NCI-H128 (cell line): ENCODE measurements around the gene PIGL.
"Not testable (repeated sequence)": the region's sequence is repeated elsewhere in the genome, so short reads cannot be mapped to it uniquely, and the experiment has no call there.

Experiments
- DNase-seq: peaks from one replicate; lab custom pipeline; 2025; ENCODE audit not compliant: unreplicated experiment; lab: John Stamatoyannopoulos, UW

PIGL gene

GRCh38 chr17:16304830-16305229 lies 87.8 kb downstream of the PIGL start:
- DNase-seq: no peak

GRCh38 chr17:16306211-16306610 lies 89.2 kb downstream of the PIGL start:
- DNase-seq: no peak

GRCh38 chr17:16312061-16312460 lies 95.1 kb downstream of the PIGL start:
- DNase-seq: not testable (repeated sequence)

GRCh38 chr17:16313139-16314090 lies 96.4 kb downstream of the PIGL start:
- DNase-seq: no peak

- DNase-seq: no peak
These were observed 97.2 kb downstream of the PIGL start for GRCh38 chr17:16314189-16314588.

GRCh38 chr17:16314859-16315258 lies 97.8 kb downstream of the PIGL start:
- no peak for DNase-seq

- DNase-seq: no peak
These were observed 103.0 kb downstream of the PIGL start for GRCh38 chr17:16319969-16320368.

- DNase-seq: no peak
These were observed 105.6 kb downstream of the PIGL start for GRCh38 chr17:16322636-16323035.

GRCh38 chr17:16325964-16326363 lies 109.0 kb downstream of the PIGL start:
- no peak for DNase-seq

- no peak for DNase-seq
These were observed 110.0 kb downstream of the PIGL start for GRCh38 chr17:16327018-16327417.

- DNase-seq: no peak
These were observed 112.0 kb downstream of the PIGL start for GRCh38 chr17:16328997-16329396.

GRCh38 chr17:16329519-16330271 lies 112.7 kb downstream of the PIGL start:
- no peak for DNase-seq

GRCh38 chr17:16338391-16338790 lies 121.4 kb downstream of the PIGL start:
- DNase-seq: no peak

GRCh38 chr17:16339402-16339801 lies 122.4 kb downstream of the PIGL start:
- DNase-seq: no peak

GRCh38 chr17:16339959-16340358 lies 122.9 kb downstream of the PIGL start:
- no peak for DNase-seq

- DNase-seq: no peak
These were observed 126.0 kb downstream of the PIGL start for GRCh38 chr17:16342979-16343378.

- DNase-seq: no peak
These were observed 126.6 kb downstream of the PIGL start for GRCh38 chr17:16343569-16343968.

GRCh38 chr17:16345565-16345964 lies 128.6 kb downstream of the PIGL start:
- no peak for DNase-seq

- DNase-seq: no peak
These were observed 129.8 kb downstream of the PIGL start for GRCh38 chr17:16346721-16347271.

GRCh38 chr17:16348586-16348985 lies 131.6 kb downstream of the PIGL start:
- no peak for DNase-seq

- no peak for DNase-seq
These were observed 132.4 kb downstream of the PIGL start for GRCh38 chr17:16349431-16349830.

- DNase-seq: no peak
These were observed 134.8 kb downstream of the PIGL start for GRCh38 chr17:16351831-16352230.
